ENCODE results near the gene KIAA0930. TPM values are rescaled to one million over a fixed set of nuclear protein-coding genes. Genes with fewer than 3 reads are reported as not detected.

KIAA0930 gene
- total RNA-seq, 6 experiments from 2014 or later, result 53.9 to 70.1 (median 57.8) TPM

GRCh38 chr22:45212992-45213751, 27.5 kb downstream of the KIAA0930 start:
- TF ChIP-seq CTCF (IDR thresholded peaks at IDR 0.05), result no peak
- Mint-ChIP-seq H3K4me1 (ENCODE audit: low read depth) (peaks cover 52% of the 10 kb centered on the region), H3K4me3 (peak overlapping the region; percentile 91), H3K27me3 (ENCODE audit: insufficient read depth) (peaks cover 3% of the 10 kb centered on the region), H3K9me3 (no peaks in the 10 kb centered on the region), H3K27ac (peak overlapping the region; percentile 98), H3K36me3 (ENCODE audit: low read depth) (peaks cover 19% of the 10 kb centered on the region)
- peak; percentile 53 for DNase-seq

GRCh38 chr22:45212306-45212709, 28.4 kb downstream of the KIAA0930 start:
- peaks cover 58% of the 10 kb centered on the region for H3K4me1 Mint-ChIP-seq (ENCODE audit: low read depth)
- no peaks in the 10 kb centered on the region for H3K9me3 Mint-ChIP-seq
- peaks cover 21% of the 10 kb centered on the region for H3K36me3 Mint-ChIP-seq (ENCODE audit: low read depth)
- H3K27ac Mint-ChIP-seq, result peak overlapping the region; percentile 98
- H3K27me3 Mint-ChIP-seq (ENCODE audit: insufficient read depth), result peaks cover 3% of the 10 kb centered on the region
- H3K4me3 Mint-ChIP-seq, result peak overlapping the region; percentile 91
- peak; percentile 48; the same call in 1 of the 2 replicates for TF ChIP-seq CTCF (IDR thresholded peaks at IDR 0.05)
- peak; percentile 94 for DNase-seq

- peaks cover 3% of the 10 kb centered on the region for H3K27me3 Mint-ChIP-seq (ENCODE audit: insufficient read depth)
- no peak for DNase-seq
- H3K4me1 Mint-ChIP-seq (ENCODE audit: low read depth), result peaks cover 58% of the 10 kb centered on the region
- peaks cover 21% of the 10 kb centered on the region for H3K36me3 Mint-ChIP-seq (ENCODE audit: low read depth)
- peak overlapping the region; percentile 98 for H3K27ac Mint-ChIP-seq
- H3K4me3 Mint-ChIP-seq, result peak overlapping the region; percentile 91
- H3K9me3 Mint-ChIP-seq, result no peaks in the 10 kb centered on the region
- no peak for TF ChIP-seq CTCF (IDR thresholded peaks at IDR 0.05)
Measured at GRCh38 chr22:45211848-45212247, 28.8 kb downstream of the KIAA0930 start.

- Mint-ChIP-seq H3K4me1 (ENCODE audit: low read depth) (peaks cover 58% of the 10 kb centered on the region), H3K27me3 (ENCODE audit: insufficient read depth) (peaks cover 3% of the 10 kb centered on the region), H3K27ac (peak overlapping the region; percentile 98), H3K4me3 (peak overlapping the region; percentile 91), H3K9me3 (no peaks in the 10 kb centered on the region), H3K36me3 (ENCODE audit: low read depth) (peaks cover 21% of the 10 kb centered on the region)
- TF ChIP-seq CTCF (IDR thresholded peaks at IDR 0.05), result no peak
- DNase-seq, result peak; percentile 34
Measured at GRCh38 chr22:45211435-45211834, 29.3 kb downstream of the KIAA0930 start.

GRCh38 chr22:45210991-45211390, 29.7 kb downstream of the KIAA0930 start:
- H3K27me3 Mint-ChIP-seq (ENCODE audit: insufficient read depth), result peaks cover 3% of the 10 kb centered on the region
- H3K27ac Mint-ChIP-seq, result peak overlapping the region; percentile 98
- H3K4me1 Mint-ChIP-seq (ENCODE audit: low read depth), result peaks cover 58% of the 10 kb centered on the region
- DNase-seq, result peak; percentile 77
- H3K4me3 Mint-ChIP-seq, result peak overlapping the region; percentile 91
- H3K9me3 Mint-ChIP-seq, result no peaks in the 10 kb centered on the region
- no peak for TF ChIP-seq CTCF (IDR thresholded peaks at IDR 0.05)
- peaks cover 21% of the 10 kb centered on the region for H3K36me3 Mint-ChIP-seq (ENCODE audit: low read depth)

Data from HFFc6 (cell line).